Kidney capillary endothelial cell (primary cell): ENCODE results near the gene NHSL1.

ENCODE experiments used
- DNase-seq: peaks from one replicate; pipeline ENCODE4 v3.0.0-alpha.2; 2018; ENCODE audit warnings: low spot score

NHSL1 gene

DNA sequence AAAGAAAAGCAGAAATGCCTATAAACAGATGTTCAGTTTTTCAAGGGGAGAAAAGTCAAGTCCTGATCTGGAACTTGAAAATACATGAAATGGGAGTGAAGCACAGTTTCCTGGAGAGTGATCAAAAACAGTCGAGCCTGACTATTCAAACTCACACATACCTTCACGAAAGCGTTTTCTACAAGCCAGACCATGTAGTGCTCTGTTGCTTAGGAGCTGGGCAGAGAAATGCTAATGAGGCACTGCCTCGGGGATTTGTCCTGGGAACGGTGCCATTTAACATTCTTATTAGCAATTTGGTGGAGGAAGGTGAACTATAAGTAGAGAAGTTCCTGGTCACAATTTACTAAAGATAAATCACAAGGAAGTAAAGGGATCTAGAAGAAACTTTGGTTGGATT lies 5.9 kb downstream of the NHSL1 start:
- no peak for DNase-seq

DNA sequence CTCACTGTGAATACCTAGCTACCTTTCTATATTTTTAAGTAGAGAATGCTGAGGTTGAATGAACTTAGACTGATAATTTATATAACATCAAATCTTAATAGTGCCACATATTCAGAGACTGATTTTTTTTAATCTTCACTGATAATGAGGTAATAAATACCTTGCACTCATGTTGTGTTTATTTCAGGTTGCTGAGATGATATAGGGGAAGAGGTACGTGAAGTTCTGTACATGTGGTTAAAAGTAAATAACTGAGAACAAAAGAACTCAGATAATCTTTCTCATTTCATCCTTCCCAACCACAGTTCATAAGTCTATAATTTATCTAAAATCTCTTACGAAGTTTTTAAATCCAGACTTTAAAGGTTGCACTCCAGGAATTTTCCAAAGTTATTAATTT lies 6.4 kb downstream of the NHSL1 start:
- DNase-seq: no peak

DNA sequence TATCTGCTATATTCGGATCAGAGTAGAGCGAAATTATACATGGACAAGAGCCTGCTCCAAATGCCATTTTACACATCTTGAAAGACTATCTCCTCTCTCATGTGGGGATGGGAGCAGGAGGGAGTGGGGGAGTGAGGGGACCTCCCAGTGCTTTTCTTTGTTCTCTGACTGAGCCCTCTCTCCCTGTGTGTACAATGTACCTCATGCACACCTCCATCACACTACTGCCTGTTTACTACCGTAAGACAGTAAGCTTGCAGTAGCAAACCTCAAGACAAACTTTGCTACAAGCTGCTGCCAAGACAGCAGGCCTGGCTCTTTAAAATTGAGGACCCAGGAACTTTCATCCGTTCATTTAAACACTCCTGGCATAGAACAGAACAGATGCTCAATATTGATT lies 7.2 kb downstream of the NHSL1 start:
- no peak for DNase-seq

DNA sequence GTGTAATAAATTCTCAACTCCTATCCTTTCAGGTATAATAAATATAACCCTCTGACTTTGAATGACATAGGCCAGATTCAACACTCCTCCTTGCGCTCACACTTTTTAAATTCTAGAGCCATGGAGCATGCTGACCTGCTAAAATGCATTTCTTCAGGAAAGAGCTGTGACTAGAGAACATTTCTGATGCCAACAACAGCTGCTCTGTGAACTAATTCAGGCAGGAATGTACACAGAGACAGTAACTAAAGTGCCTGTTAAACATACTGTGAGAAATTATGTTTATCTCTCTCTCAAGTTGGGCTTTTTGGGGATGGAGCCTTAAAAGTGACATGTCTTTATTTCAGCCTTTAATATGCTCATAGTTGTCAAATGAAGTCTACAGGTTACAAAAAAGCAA lies 8.3 kb downstream of the NHSL1 start:
- DNase-seq: no peak

DNA sequence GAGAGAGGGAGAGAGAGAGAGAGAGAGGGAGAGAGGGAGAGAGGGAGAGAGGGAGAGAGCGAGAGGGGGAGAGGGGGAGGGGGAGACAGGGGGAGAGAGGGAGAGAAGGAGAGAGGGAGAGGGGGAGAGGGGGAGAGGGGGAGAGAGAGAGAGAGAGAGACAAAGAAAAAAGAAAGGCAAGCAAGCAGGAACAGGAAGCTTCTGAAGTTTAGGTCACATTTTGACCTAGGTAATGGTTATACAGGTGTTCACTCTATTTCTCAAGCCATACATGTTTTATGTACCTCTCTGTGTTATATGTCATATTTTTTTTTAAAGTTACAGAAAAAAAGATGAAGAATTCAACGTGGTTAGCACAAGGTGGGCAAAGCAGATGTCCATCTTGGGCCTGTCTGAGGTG lies 9.4 kb downstream of the NHSL1 start:
- no peak for DNase-seq

DNA sequence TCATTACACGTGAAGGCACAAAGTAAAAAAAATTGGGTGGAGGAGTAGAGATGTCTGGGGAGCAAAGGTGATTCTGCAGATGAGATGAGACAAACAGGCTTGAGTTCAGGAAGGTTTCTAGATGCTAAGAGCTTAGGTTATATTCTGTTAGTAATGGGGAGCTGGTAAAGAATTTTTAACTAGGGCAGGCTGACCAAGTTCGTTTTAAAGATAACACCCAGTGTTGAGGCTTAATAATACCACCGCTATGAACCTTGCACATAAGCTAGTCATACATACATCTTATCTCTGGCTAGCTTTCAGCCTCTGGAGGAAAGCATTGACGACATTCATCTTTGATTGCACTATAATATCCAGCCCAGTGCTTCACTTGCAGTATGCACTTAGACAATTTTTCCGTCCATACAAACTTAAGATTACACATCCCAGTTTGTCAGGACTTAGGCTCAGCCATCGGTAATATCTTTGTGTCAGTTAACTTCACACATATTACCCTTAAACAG lies 12.1 kb downstream of the NHSL1 start:
- no peak for DNase-seq

DNA sequence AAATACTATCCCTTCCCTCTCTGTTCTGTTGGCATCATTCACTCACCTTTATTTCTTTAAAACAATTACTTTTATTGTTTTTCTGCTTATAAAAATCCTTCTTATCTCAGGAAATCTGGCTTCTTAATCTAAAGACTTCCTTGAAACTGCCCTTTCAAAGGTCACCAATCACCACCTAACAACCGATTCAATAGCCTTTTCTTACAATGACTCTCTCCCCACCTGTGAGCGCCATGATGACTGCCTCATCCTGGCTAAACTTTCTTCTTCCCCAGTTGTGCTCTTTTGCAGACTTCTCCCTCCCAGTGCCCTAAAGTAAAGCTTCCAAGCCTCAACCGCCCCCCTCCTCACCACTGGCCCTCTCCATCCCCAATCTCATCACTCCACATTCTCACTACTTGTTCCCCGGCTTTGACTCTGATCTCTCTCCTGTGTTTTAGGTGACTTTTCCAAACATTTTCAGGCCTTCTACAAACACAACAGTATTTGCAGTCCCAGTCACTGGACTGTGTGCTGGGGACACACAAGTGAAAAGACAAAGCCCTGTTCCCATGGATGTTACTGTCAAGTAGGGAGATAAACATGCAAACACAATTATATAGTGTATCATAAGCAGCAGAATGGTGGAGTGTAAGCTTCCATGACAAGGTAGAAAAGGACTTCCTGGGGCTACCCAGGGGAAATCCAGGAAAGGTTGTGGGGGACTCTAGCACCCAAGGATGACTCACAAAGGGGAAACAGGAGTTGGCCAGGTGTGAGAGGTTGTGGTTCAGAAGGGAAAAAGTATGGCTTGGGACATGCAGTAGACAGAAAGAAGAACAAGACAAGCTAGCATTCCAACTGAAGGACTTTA lies 12.8 kb downstream of the NHSL1 start:
- DNase-seq: no peak

DNA sequence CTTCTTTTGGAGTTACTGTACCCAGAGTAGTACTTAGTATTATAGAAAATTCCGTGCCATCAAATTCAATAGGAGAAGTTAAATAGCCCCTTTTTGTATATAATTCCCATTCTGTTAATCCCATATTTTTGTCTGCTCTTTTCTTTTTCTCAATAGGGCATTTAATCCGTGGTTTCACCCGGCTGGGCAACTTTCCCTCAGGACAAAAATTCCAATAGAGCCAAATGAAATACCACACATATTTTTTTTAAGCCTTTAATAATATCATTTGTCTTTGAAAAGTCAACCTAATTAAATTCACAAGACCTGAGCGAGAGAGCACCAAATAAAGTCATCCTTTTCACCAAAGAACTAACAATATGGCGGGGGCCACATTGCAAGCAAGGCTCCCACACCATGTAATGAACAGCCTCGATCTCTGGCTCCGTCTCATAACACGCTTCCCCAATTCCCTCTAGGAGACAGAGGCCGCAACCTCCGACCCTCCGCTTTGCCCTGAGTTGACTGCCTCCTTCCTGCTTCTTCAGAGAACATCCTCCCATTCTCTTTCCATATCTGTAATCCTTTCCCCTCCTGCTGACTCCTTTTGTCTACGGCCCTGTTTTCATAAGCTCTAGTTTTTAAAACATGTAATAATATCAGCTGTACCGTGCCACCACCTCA lies 13.6 kb downstream of the NHSL1 start:
- DNase-seq: no peak

DNA sequence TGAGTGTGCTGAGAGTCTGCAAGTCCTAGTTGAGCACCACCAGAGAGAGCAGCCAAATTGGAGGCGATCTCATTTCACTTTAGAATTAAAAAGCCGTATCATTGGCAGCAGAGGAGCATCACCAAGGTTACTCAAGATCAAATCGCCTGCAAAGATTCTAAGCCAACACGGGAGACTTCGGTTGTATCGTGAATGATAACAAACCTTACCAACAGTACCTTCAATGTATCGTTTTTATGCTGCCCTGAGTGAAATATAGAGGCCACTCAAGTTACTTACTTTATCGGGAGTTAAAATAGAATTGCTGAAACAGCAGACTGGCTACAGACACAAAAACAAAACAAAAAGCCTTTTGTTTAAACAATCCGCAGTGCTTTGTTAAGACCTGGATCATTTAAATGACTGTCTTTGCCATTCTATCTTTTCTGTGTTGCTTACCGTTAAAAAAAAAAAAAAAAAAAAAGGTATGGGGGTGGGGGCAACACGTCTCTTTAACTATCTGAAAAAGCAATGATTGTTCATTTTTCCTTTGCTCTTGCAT lies 14.2 kb downstream of the NHSL1 start:
- DNase-seq: no peak

DNA sequence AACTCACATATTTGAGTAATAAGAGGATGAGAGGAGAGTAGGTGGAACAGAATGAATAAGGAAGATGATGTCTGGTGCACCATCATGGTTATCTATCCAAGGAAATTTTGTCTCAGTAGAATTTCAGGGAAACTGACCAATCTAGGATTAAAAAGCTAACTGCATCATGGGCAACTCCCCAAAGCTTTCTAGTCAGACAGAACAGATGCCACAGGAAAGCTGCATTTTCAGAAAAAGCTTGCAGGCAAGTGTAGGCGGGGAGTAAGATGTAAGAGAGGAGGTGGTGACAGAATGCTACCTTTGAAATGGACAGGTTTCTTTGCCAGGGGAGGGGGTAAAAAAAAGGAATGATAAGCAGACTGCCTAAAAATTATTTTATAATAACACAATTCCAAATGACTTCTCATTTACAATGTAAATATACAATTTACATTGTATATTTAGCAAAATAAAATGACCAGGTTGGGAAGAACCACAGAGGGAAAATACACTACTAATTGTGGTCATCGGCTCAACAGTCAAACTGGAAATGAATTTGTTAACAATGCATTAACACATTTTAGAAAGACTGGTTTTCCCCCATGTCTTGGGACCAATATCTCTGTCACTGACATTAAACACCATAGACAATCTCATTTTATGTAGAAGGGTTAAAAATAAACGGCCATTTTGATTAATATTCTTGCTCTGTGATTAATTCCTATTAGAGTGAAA lies 15.1 kb downstream of the NHSL1 start:
- DNase-seq: no peak

DNA sequence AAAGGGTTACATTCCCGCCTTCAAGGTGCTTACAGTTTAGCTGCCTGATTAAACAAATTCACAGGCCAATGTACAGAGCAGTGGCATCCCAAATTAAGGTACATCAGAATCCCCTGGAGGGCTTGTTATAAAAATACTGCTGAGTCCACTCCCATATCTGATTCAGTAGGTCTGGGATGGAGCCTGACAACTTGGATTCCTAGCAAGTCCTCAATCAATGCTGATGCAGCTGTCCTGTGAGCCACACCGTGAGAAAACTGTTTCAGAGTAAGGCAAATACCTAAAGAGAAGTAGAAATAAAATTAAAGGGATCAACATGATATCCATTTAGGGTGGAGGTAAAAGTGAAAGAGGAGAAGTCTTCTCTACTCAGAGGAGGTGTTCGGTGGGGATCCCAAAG lies 16.5 kb downstream of the NHSL1 start:
- DNase-seq: no peak

DNA sequence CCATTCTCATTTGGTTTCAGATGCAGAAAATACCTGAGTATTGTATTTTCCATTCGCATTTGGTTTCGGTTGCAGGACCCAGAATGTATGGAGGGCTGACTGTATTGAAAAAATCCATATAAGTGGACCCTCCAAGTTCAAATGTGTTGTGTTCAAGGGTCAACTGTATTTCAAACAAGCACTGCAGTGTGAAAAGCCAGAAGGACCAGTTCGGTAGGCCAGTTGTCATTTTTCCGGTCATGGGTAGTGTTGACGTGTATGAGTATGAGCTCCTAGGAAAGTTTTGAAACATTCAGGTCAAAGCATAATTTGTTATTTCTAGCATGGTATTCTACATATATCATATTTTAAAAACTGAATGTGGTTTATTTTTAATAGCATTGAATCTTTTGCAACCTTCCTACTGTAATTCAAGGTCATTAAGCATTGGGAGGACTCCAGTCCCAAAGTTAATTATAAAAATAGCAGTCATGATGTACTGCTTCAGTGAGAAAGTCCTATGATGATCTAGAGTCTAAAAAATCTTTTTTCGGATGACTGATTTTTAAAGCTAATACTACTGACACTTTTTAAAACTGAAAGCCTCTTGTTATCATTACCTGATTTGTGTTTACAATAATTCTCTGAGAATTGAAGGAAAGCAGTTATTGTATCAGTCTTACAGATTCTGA lies 18.9 kb downstream of the NHSL1 start:
- DNase-seq: no peak

DNA sequence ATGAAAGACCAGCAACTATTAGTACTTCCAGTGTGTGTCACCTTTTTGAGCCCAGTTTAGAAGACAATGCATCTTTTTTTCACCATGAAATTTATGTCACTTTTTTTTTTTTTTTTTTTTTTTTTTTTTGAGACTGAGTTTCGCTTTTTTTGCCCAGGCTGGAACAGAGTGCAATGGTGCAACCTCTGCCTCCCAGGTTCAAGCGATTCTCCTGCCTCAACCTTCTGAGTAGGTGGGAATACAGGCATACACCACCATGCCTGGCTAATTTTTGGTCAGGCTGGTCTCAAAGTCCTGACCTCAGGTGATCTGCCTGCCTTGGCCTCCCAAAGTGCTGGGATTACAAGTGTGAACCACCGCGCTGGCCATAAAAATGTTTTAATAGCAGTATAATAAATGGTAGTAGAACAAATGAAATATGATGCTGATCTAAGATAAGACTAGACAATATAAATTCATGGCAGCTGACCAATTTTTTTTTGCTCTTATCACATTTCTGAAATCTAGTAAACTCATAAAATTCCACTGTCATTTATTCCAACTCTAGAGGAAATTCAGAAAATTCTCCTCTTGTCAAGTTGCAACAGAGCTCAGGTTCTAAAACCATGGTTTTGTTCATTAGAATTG lies 21.3 kb downstream of the NHSL1 start:
- no peak for DNase-seq

DNA sequence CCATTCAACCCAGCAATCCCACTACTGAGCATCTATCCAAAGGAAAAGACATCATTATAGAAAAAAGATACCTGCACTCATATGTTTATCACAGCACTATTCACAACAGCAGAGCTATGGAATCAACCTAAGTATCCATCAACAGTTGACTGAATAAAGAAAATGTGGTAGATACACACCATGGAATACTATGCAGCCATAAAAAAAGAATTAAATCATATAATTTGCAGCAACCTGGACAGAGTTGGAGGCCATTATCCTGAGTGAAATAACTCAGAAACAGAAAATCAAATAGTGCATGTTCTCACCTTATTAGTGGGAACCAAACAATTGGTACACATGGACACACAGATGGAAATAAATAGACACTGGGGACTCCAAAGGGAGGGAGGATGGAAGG lies 23.2 kb downstream of the NHSL1 start:
- DNase-seq: no peak

DNA sequence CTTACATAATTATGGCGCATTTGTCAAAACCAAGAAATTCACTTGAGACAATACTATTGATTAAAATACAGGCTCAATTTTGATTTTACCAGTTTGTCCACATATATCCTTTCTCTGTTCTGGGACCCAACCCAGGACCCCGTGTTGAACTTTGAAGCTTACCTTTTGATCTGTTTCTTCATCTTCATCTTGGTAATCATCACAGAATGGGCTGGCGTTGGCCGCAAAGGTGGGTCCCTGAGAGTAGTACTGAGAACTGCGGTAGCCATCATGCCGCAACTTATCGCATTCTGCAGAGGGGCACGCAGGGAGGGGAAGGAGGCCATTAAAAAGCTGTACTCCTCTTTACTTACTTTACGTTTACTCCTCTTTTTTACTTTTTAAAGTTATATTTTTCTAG lies 26.1 kb downstream of the NHSL1 start:
- no peak for DNase-seq

DNA sequence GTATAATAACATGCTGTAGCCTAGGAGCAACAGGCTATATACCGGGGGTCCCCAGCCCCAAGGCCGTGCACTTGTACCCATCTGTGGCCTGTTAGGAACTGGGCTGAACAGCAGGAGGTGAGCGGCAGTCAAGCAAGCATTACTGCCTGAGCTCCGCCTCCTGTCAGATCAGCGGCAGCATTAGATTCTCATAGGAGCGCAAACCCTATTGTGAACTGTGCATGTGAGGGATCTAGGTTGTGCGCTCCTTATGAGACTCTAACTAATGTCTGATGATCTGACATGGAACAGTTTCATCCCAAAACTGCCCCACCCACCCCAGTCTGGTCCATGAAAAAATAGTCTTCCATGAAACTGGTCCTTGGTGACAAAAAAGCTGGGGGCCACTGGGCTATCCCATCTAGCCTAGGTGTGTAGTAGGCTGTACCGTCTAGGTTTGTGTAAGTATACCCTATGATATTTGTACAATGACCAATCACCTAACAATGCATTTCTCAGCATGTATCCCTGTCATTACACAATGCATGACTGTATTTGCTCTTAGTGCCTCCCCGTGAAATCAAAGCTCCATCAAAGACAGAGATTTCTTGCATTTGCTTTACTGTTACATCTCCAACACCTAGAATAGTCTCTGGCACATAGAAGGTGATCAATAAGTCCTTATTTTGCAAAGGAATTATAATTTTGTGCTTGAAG lies 30.8 kb downstream of the NHSL1 start:
- no peak for DNase-seq

DNA sequence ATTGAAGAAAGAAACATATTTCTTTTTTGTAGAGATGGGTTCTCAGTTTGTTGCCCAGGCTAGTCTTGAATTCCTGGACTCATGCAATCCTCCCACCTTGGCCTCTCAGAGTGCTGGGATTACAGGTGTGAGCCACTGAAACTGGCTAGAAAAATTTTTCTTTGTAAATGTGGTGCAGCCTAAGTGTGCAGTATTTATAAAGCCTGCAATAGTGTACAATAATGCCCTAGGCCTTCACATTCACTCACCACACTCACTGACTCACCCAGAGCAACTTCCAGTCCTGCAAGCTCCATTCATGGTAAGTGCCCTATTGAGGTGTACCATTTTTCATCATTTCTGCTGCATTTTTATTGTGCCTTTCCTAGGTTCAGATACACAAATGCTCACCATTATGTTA lies 31.4 kb downstream of the NHSL1 start:
- DNase-seq: no peak

DNA sequence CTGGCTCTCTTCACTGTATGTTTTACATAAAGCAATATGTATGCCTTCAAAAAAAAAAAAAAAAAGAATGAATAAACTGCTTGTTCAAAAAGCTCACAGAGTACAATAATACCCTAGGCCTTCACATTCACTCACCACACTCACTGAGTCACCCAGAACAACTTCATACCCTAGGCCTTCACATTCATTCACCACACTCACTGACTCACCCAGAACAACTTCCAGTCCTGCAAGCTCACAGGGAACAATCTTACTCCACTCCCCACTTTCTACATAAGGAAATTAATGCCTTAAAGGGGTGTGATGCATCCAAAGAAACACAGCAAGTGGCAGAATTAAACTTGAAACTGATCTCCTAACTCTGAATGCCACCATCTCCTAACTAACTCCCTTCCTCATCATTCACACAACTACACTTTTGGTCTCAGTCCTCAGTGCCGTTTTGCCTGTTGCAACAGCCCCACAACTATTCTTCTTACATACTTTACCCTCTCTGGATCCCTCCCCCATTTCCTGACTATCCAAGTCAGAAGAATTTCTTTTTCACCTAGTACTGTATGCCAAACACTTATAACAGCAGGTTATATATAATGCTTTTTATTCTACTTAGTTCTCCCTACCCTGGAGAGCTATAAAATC lies 34.2 kb downstream of the NHSL1 start:
- peak; percentile 85 for DNase-seq

DNA sequence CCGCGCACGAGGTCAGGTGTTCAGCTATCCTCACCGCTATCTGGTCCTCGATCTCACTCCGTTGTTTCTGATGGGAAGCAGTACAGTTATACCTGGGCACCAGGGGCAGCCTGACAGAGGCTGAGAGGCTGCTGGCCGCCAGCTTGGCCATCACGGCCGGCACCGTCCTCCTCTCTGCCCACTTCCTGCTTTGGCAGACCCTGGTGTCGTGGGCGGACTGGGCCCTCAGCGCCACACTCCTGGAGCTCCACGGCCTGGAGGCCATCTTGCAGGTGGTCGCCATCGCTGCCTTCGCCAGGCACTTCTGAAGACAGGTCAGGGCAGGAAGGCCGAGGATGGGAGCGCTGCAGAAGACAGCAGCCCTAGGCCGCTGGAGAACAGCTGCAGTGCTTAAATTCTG lies 35.2 kb downstream of the NHSL1 start:
- DNase-seq: no peak

DNA sequence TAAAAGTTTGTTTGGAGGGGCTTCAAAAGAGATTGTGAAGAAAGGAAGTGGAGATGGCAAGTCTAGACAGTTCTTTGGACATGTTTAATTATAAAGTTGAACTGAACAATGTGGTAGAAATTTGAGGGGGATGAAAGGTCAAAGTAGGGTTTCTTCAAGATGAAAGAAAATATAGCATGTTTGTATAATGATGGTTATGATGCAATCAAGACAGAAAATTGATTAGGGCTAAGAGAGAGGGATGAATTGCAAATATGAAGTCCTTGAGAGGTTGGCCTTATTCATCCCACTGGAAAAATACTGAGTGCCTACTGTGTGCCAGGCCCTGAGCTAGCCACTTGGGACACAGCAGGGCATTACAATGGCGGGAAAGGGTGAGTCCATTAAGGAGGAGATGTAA lies 37.6 kb downstream of the NHSL1 start:
- no peak for DNase-seq

DNA sequence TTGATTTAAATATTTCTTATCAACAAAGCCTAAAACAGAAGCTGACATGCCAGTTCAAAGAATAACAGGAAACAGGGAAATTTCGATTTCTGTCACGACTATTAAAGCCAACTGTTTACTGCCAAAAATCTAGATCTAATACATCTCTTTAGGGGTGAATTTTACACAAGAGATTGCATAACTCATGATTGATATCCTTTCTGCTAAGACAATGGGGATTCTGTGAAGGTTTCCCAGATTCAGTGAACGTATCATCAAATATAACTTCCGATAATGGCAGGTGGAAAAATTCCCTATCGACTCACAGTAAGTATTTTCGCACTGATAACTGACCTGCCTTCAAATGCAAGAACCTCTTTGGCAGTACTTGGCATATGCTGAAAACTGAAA lies 42.9 kb downstream of the NHSL1 start:
- DNase-seq: no peak
